Stimulated activated CD8-positive, alpha-beta memory T cell treated with anti-CD3 and anti-CD28 coated beads, Interleukin-7, amount 100 ng/mL, for 1 hour (primary cell): ENCODE results near the gene KPNA1.

ENCODE experiments used
- DNase-seq, 2 donors: peaks; one replicate each; pipeline ENCODE4 v3.0.0-alpha.2; 2020; ENCODE audit warnings: low read depth in 2 of 2

KPNA1 gene

GRCh38 chr3:122415104-122415744 lies 99.5 kb downstream of the KPNA1 start:
- DNase-seq, result peak in 1 of 2 donors; percentile 13

- DNase-seq, result no peak
Observed at GRCh38 chr3:122414391-122414790, 100.3 kb downstream of the KPNA1 start.

- DNase-seq, result no peak
Observed at GRCh38 chr3:122410639-122411038, 104.1 kb downstream of the KPNA1 start.

DNA sequence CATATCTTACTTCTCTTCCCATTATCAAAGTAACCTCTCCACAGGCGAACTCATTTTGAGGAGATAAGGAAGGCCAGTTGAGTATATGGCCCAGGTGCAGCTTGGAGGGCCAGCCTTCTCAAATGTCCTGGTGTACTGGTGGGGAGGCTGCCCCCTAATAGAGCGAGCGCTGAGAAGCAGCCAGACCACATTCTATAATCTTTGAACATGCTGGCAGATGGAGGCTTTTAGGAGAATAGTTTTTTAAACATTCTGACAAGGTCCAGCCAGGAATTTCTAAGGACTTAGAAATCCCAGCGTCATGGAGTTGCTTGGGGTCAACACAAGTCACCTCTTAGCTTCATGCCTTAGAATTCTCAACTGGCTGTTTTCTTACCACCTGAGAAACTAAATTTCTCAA lies 104.6 kb downstream of the KPNA1 start:
- DNase-seq, result no peak

- DNase-seq, result no peak
Observed at GRCh38 chr3:122409446-122409845, 105.3 kb downstream of the KPNA1 start.

DNA sequence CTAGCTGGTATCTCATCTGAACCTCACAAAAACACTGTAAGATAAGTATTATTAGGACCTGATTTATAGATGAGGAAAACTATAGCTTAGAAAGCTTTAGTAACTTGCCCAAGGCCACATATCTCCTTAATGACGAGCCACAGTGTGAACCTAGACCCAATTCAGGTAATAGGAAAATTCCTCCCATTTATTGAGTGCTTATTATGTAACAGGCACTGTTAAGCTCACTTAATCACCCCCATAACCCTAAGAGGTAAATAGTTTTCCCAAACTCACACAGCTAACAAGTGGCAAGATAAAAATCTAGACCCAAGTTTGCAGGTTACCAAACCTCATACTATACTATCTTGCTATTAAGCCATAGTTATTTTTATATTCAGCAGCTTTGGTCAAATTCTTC lies 106.8 kb downstream of the KPNA1 start:
- no peak for DNase-seq

GRCh38 chr3:122406198-122406597 lies 108.5 kb downstream of the KPNA1 start:
- no peak for DNase-seq

DNA sequence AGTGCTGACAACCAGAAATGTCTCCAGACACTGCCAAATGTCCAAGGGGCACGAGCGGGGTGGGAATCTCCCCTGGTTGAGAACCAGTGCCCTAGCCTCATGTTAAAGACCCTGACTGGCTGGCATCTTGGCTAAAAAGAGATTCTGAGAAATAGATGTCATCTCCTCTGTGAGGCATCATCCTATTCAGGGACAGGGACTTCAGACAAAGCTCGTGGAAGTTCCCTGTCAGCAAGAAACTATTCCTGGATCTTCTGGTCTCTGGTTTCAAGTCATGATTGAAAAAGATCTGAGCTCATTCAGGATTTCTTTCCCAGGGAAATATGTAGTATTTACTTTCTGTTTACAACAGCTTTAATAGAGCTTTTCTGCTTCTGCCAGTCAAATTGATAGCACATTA lies 109.7 kb downstream of the KPNA1 start:
- DNase-seq, result no peak

DNA sequence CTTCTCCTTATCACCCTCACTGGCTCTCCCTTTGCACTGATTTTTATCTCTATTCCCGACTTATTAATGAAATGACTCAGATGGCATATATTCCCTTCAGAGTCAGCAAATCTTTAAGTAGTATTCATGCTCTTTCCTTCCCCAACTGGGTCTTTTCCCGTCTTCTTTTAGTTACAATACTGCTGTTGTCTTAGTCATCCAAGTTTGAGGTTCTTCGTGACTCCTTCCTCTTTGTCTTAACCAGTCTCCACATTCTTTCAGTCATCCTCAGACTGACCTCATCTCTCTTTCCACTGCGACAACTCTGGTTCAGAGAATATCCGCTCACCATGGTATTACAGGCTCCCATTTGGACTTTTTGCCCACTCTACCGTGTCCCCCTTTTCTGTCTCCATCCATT lies 111.2 kb downstream of the KPNA1 start:
- DNase-seq, result no peak

GRCh38 chr3:122398920-122399319 lies 115.8 kb downstream of the KPNA1 start:
- no peak for DNase-seq

DNA sequence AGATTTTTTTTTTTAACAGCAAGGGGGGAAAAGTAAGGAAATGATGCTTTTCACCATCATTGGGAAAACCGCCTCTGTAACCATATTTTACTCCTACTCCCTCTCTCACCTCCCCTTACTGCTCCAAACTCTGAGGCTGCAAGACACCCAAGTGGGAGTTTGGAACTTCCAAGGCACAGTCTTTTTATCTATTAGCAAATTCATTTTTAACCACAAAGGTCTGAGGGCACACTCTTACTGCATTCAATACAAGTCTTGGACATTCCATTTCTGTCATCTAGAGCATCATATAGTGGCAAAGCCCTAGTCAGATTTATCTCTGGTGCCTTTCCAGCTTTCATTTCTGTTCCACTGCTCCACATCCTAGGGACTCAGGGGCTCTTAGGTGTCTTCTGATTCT lies 117.5 kb downstream of the KPNA1 start:
- DNase-seq, result no peak

DNA sequence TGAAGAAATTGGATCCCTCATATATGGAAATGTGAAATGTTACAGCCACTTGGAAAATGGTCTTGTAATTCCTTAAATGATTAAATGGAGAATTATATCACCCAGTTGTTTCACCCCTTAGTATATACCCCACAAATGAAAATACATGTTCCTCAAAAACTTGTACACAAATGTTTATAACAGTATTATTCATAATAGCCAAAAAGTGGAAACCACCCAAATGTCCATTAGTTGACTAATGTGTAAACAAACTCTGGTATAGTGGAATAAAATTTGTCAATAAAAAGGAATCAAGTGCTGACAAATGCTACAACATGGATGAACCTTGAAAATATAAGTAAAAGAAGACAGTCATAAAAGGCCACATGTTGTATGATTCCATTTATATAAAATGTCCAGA lies 118.2 kb downstream of the KPNA1 start:
- DNase-seq, result no peak

DNA sequence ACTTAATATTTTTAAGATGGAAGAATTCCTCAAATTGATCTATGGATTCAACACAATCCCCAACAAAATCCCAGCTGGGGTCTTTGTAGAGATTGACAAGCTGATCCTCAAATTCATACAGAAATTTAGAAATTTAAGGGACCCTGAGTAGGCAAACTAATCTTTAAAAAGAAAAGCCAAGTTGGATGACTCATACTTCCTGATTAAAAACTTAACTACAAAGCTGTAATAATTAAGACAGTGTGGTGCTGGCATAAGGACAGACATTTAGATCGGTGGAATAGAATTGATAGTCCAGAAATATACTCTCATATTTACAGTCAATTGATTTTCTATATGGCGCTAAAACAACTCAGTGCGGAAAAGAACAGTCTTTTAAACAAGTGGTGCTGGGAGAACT lies 119.2 kb downstream of the KPNA1 start:
- DNase-seq, result no peak

GRCh38 chr3:122394173-122394572 lies 120.6 kb downstream of the KPNA1 start:
- no peak for DNase-seq

GRCh38 chr3:122392868-122393844 lies 121.6 kb downstream of the KPNA1 start:
- DNase-seq, result no peak

GRCh38 chr3:122391681-122392446 lies 122.9 kb downstream of the KPNA1 start:
- no peak for DNase-seq

- DNase-seq, result no peak
Observed at GRCh38 chr3:122390665-122391064, 124.1 kb downstream of the KPNA1 start.

DNA sequence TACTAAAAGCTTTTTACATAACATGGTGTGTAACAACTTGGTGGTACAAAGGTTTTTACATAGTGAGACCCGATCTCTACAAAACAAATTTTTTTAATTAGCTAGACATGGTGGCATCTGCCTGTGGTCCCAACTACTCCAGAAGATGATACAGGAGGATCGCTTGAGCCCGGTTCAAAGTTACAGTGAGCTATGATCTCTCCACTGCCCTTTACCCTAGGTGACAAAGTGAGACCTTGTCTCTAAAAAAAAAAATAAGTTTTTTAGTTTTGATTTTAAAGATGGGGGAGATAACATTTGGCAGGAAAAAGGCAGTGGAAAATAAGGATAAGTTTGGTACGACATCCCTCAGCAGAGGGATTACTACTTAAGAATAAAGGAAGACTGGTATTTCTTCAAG lies 124.8 kb downstream of the KPNA1 start:
- DNase-seq, result no peak

- DNase-seq, result no peak
Observed at GRCh38 chr3:122389197-122389596, 125.5 kb downstream of the KPNA1 start.

GRCh38 chr3:122387709-122388108 lies 127.0 kb downstream of the KPNA1 start:
- DNase-seq, result no peak

- DNase-seq, result peak; percentile 82 to 86
Observed at GRCh38 chr3:122383771-122384697, 130.7 kb downstream of the KPNA1 start, which contains the start of gene FAM162A. FAM162A (plus strand) TSS chr3:122384182; CDS start chr3:122384266, 84 bp downstream.
